Lung (tissue), 12 donors: ENCODE results near the gene CCDC127. TPM values are rescaled to one million over a fixed set of nuclear protein-coding genes. Genes with fewer than 3 reads are reported as not detected.

Source experiments
- ATAC-seq: fragments of 200-7000 bp; cut with Tn5 transposase; one replicate; pipeline ENCODE4 v1.9.1; 2020; ENCODE audit warnings: moderate number of reproducible peaks; ENCODE audit not compliant: insufficient read depth, low FRiP score
- DNase-seq, 3 donors: peaks; one replicate each; pipeline ENCODE4 v3.0.0-alpha.2; 2013 to 2017
- H3K27ac ChIP-seq, 2 donors: one replicate each; pipeline ENCODE4 v1.5.1; 2013; ENCODE audit warnings: mild to moderate bottlenecking in 2 of 2, moderate library complexity in 2 of 2, control low read depth in 1 of 2, inconsistent platforms in 1 of 2, low read depth in 1 of 2, low read length in 1 of 2
- H3K27me3 ChIP-seq, 3 donors: one replicate each; pipeline ENCODE4 v1.5.1; 2013; ENCODE audit warnings: low read length in 2 of 3; ENCODE audit not compliant: control insufficient read depth in 3 of 3, insufficient read depth in 3 of 3
- H3K36me3 ChIP-seq, 4 donors: one replicate each; pipeline ENCODE4 v1.5.1; 2013; ENCODE audit warnings: low read length in 4 of 4, mild to moderate bottlenecking in 1 of 4, moderate library complexity in 1 of 4; ENCODE audit not compliant: control insufficient read depth in 4 of 4, insufficient read depth in 4 of 4
- H3K4me1 ChIP-seq, 5 donors: one replicate each; pipeline ENCODE4 v1.5.1; 2013; ENCODE audit warnings: low read length in 5 of 5, mild to moderate bottlenecking in 2 of 5, moderate library complexity in 1 of 5; ENCODE audit not compliant: control insufficient read depth in 5 of 5, insufficient read depth in 5 of 5
- H3K4me3 ChIP-seq: one replicate; pipeline ENCODE4 v1.5.1; 2013; ENCODE audit warnings: mild to moderate bottlenecking, control low read depth, moderate library complexity
- H3K9ac ChIP-seq, 2 donors: one replicate each; pipeline ENCODE4 v1.5.1; 2013; ENCODE audit warnings: low read length in 2 of 2, control low read depth in 1 of 2; ENCODE audit not compliant: insufficient read depth in 1 of 2
- H3K9me3 ChIP-seq, 4 donors: one replicate each; pipeline ENCODE4 v1.5.1; 2013; ENCODE audit warnings: low read length in 3 of 4, mild to moderate bottlenecking in 1 of 4, moderate library complexity in 1 of 4; ENCODE audit not compliant: control insufficient read depth in 4 of 4, insufficient read depth in 3 of 4
- WGBS, 2 donors: extraction: QIAGEN DNeasy Blood & Tissue Kit; methylation state at CpG; one replicate each; pipeline ENCODE4 v1.1.7; 2013; 5-methylcytosine and 5-hydroxymethylcytosine counted together
- polyA plus RNA-seq, 2 donors: library from polyadenylated mRNA; stranded (reverse); fragments of 200-250 nt; gene quantifications; one replicate each; pipeline ENCODE4 v1.2.1, GENCODE V29; 2013
- total RNA-seq, 2 donors: library from RNA; depleted of rRNA in 1 of 2; stranded (reverse); fragments of >200 nt in 1 of 2; gene quantifications; one replicate each; pipeline ENCODE4 v1.2.1, GENCODE V29; 2014 to 2021
- TF ChIP-seq, protein P1 (sequence below): IDR thresholded peaks from 2 replicates; pipeline ENCODE4 v1.5.1; 2012; ENCODE audit warnings: mild to moderate bottlenecking; ENCODE audit errors: control extremely low read depth, extremely low read depth
- donor health status: control.
- donor health status: control.
- donor health status: Bipolar disorder and iron deficiency.
- donor health status: healthy.
- donor health status: DM: yes; HTN: yes; CAD: no.

The CCDC127 gene
- total and polyA plus RNA-seq, 4 donors = 2.1 to 6.4 (median 3.9) TPM

- ATAC-seq (no peak), DNase-seq (no peak)
- Histone ChIP-seq H3K9me3 (peaks cover 4 to 17% (median 6%) of the 10 kb centered on the region in 4 donors), H3K4me1 (no peaks in the 10 kb centered on the region), H3K4me3 (no peak overlapping the region), H3K36me3 (peaks cover 0 to 17% (median 0%) of the 10 kb centered on the region in 4 donors), H3K27me3 (no peaks in the 10 kb centered on the region), H3K9ac (no peak overlapping the region), H3K27ac (no peak overlapping the region)
- TF ChIP-seq, protein P1, sequence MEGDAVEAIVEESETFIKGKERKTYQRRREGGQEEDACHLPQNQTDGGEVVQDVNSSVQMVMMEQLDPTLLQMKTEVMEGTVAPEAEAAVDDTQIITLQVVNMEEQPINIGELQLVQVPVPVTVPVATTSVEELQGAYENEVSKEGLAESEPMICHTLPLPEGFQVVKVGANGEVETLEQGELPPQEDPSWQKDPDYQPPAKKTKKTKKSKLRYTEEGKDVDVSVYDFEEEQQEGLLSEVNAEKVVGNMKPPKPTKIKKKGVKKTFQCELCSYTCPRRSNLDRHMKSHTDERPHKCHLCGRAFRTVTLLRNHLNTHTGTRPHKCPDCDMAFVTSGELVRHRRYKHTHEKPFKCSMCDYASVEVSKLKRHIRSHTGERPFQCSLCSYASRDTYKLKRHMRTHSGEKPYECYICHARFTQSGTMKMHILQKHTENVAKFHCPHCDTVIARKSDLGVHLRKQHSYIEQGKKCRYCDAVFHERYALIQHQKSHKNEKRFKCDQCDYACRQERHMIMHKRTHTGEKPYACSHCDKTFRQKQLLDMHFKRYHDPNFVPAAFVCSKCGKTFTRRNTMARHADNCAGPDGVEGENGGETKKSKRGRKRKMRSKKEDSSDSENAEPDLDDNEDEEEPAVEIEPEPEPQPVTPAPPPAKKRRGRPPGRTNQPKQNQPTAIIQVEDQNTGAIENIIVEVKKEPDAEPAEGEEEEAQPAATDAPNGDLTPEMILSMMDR = no peak
- 73 to 90% methylated on average over 6 of the region's 6 CpGs for WGBS, 2 donors
Observed at GRCh38 chr5:149745-150485, 68.0 kb downstream of the CCDC127 start.

DNA sequence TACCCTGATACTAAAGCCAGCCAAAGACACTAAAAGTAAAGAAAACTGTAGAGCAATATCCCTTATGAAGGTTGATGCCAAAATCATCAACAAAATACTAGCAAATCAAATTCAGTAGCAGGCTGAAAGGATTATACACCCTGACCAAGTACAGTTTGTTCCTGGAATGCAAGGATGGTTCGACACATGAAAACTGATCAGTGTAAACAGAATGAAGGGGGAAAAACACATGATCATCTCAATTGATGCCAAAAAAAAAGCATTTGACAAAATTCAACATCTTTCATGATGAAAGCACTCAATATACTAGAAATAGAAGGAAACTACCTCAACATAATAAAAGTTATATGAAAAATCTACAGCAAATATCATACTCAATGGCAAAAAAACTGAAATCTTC, 70.2 kb downstream of the CCDC127 start:
- DNase-seq = peak in 2 of 3 donors; percentile 3 to 22
- WGBS, 2 donors = 93 to 100% methylated on average over 1 of the region's 1 CpG
- no peak for ATAC-seq
- H3K27me3 ChIP-seq = no peaks in the 10 kb centered on the region
- H3K4me1 ChIP-seq = no peaks in the 10 kb centered on the region
- TF ChIP-seq, protein P1 = no peak
- peaks cover 4 to 17% (median 6%) of the 10 kb centered on the region in 4 donors for H3K9me3 ChIP-seq
- peaks cover 0 to 17% (median 0%) of the 10 kb centered on the region in 4 donors for H3K36me3 ChIP-seq
- H3K9ac ChIP-seq = no peak overlapping the region
- no peak overlapping the region for H3K27ac ChIP-seq
- H3K4me3 ChIP-seq = no peak overlapping the region

Other genes with a start within 250 kb of the CCDC127 start
- 1 to 10 TPM; 4.0 to 4.7 TPM for gene PLEKHG4B, start 126.0 kb downstream of the CCDC127 start, total RNA-seq
- 1 to 10 TPM in 1 of 2 donors, under 1 TPM in 1; 0.24 to 1.9 TPM for gene PLEKHG4B, start 126.0 kb downstream of the CCDC127 start, polyA plus RNA-seq
- under 1 TPM in 1 of 2 donors, not detected in 1; 0.14 TPM for gene LRRC14B, start 26.7 kb downstream of the CCDC127 start, total RNA-seq
- not detected for gene LRRC14B, start 26.7 kb downstream of the CCDC127 start, polyA plus RNA-seq
- 10 to 100 TPM; 84.7 to 98.0 TPM for gene SDHA, start 167 bp upstream of the CCDC127 start, total RNA-seq
- gene SDHA, start 167 bp upstream of the CCDC127 start, polyA plus RNA-seq = 100 to 1,000 TPM in 1 of 2 donors, 10 to 100 TPM in 1; 60.0 to 105 TPM
- 10 to 100 TPM; 89.5 to 92.7 TPM for gene PDCD6, start 53.5 kb upstream of the CCDC127 start, total RNA-seq
- 100 to 1,000 TPM in 1 of 2 donors, 10 to 100 TPM in 1; 88.0 to 149 TPM for gene PDCD6, start 53.5 kb upstream of the CCDC127 start, polyA plus RNA-seq
- 1 to 10 TPM; 1.7 to 8.8 TPM for gene AHRR, start 103.6 kb upstream of the CCDC127 start, total RNA-seq
- 1 to 10 TPM in 1 of 2 donors, under 1 TPM in 1; 0.63 to 4.0 TPM for gene AHRR, start 103.6 kb upstream of the CCDC127 start, polyA plus RNA-seq
- 10 to 100 TPM; 60.5 to 61.0 TPM for gene EXOC3, start 225.0 kb upstream of the CCDC127 start, total RNA-seq
- 10 to 100 TPM; 34.8 to 43.2 TPM for gene EXOC3, start 225.0 kb upstream of the CCDC127 start, polyA plus RNA-seq